GM21786 (cell line): ENCODE data around the gene CD37.
"Not testable (repeated sequence)": the region's sequence is repeated elsewhere in the genome, so short reads cannot be mapped to it uniquely, and the experiment has no call there.

Experiments
- ATAC-seq: cut with Tn5 transposase; IDR thresholded peaks from one replicate; pipeline ENCODE4 v1.9.1; 2021; ENCODE audit not compliant: unreplicated experiment

Gene CD37

GRCh38 chr19:49335071-49335783 is at the start of gene CD37:
Gene CD37, plus strand, starts transcription at chr19:49335406. Its CDS starts 135 bp downstream, at chr19:49335541.
- ATAC-seq = no peak

DNA sequence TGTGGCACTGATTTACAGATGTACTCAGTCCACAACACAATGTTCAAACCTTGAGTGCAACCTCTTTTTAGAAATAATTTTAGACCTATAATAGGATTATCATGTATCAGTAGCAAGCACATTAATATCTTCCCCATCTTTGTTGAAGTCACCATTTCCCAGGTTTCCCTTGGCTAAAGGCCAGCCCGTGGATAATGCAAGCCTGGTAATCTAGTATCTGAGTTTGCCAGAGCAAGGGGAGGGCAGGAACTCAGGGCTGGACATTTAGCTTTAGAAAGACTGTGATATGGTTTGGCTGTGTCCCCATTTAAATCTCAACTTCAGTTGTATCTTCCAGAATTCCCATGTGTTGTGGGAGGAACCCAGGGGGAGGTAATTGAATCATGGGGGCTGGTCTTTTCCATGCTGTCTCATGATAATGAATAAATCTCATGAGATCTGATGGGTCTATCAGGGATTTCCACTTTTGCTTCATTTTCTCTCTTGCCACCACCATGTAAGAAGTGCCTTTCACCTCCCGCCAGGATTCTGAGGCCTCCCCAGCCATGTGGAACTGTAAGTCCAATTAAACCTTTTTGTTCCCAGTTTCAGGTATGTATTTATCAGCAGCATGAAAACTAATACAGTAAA is 48.0 kb upstream of the CD37 start:
- no peak for ATAC-seq

DNA sequence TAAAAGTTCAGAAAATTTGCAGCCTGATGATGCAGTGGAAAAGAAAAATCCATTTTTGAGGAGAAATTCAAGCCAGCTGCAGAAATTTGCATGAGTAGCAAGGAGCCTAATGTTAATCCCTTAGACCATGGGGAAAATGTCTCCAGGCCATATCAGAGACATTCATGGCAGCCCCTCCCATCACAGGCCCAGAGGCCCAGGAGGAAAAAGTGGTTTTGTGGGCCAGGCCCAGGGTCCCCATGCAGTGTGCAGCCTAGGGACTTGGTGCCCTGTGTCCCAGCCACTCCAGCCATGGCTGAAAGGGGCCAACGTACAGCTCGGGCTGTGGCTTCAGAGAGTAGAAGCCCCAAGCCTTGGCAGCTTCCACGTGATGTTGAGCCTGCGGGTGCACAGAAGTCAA is 47.0 kb upstream of the CD37 start:
- ATAC-seq = not testable (repeated sequence)

- not testable (repeated sequence) for ATAC-seq
Observed at GRCh38 chr19:49289286-49289685, 45.9 kb upstream of the CD37 start.

GRCh38 chr19:49290517-49290916 is 44.7 kb upstream of the CD37 start:
- ATAC-seq = no peak

- no peak for ATAC-seq
Observed at GRCh38 chr19:49294401-49294800, 40.8 kb upstream of the CD37 start.

DNA sequence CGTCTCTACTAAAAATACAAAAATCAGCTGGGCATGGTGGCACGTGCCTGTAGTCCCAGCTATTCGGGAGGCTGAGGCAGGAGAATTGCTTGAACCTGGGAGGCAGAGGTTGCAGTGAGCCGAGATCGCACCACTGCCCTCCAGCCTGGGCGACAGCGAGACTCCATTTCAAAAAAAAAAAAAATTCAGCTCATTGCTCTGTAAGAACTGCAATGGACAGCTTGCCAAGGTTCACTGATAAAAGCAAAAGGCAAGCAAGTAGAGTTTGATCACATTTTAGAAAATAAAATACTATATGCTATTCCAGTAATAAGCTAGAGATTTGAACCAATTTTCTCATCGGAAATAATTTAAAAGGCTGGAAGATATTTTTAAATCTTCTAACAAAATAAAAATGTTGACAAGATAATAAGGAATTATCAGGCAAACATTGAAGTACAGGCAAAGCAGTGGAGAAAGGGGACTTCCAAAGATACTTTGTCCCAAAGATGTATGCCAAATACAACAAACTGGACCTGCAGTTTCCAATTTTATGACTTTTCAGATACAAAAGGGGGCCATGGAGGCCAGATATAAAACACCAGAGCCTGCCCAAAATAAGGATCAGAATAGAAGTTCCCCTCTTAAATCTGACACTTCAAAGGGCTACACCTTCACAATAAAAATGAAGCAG is 39.9 kb upstream of the CD37 start:
- ATAC-seq = no peak

DNA sequence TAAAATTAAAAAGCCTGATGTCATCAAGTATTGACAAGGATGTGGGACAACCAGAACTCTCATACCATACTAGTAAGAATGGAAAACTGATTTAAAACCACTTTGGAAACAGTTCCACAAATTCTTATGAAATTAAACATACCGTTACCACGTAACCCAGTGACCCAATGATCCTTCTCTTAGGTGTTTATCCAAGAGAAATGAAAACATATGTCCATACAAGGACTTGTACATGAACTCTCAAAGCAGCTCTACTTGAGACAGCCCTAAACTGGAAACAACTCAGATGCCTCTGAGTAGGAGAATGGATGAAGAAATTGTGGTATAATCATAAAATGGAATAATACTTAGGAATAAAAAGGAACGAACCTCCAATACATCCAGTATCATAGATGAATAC is 37.8 kb upstream of the CD37 start:
- ATAC-seq = no peak

- ATAC-seq = not testable (repeated sequence)
Observed at GRCh38 chr19:49298653-49299052, 36.6 kb upstream of the CD37 start.

GRCh38 chr19:49301165-49301865 is 33.9 kb upstream of the CD37 start:
- no peak for ATAC-seq

GRCh38 chr19:49301866-49302252 is 33.3 kb upstream of the CD37 start:
- ATAC-seq = no peak

DNA sequence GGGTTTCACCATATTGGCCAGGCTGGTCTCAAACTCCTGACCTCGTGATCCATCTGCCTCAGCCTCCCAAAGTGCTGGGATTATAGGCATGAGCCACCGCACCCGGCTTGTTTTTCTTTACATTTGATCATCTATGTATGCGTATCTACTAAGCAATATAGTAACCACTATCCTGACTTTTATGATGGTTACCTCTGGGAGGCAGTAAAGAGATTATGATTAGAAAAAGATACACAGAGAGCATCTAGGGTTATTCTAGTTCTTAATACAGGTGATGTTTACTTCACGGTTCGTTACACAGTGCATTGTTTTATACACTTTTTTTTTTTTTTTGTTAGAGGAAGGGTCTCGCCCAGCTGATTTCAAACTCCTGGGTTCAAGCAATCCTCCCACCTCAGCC is 28.5 kb upstream of the CD37 start:
- ATAC-seq = not testable (repeated sequence)

DNA sequence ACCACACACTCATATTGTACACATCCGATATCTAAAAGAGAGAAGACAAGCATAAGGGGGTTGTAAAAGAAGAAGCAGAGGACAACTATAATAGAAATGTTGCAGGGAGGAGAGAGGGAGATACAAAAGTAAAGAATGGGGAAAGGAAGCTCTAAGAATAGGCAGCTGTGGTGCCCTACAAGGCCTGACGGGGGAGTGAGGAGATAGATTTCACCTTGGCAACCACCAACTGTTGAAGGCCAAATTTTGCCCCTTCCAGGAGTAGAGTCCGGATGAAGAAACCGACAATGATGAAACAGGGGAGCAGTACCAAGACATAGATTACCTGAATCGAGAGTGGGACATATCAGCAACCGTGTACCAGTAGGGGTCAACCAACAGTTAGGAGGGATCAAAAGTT is 26.1 kb upstream of the CD37 start:
- no peak for ATAC-seq

DNA sequence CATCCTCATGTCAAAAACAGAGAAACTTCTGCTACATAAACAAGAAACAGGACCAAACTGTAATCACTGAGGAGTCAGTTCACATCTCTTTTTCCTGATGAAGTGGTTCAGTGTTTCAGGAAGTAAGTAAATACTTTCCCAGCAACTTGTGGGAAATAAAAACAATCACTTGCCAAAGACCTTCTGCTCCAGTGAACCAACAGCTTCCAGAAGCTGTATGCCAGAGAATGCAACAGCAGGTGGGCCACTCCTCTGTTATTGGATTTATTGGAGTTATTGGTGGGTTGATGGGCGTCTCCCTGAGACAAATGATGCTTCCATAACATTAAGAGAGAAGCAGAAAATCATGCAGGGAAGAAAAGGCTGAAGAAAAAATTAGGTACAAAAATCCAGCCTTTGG is 20.1 kb upstream of the CD37 start:
- no peak for ATAC-seq

GRCh38 chr19:49316284-49316683 is 18.9 kb upstream of the CD37 start:
- ATAC-seq = no peak

DNA sequence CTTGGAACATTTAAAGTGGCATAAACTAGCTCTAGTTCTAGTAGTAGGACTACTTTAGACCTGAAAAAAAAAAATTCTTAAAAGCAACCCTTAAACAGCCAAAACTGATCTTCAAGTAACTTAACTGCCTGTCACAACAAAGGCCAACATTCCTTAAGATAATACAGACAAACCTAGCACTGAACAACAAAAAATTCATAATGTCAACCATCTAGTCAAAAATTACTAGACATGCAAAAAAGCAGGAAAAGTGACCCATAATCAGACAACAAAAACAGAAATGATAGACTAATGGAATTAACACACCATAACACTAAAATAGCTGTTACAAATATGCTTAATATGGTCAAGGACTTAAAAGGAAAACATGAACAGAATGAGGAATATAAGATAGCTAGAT is 16.9 kb upstream of the CD37 start:
- ATAC-seq = no peak

DNA sequence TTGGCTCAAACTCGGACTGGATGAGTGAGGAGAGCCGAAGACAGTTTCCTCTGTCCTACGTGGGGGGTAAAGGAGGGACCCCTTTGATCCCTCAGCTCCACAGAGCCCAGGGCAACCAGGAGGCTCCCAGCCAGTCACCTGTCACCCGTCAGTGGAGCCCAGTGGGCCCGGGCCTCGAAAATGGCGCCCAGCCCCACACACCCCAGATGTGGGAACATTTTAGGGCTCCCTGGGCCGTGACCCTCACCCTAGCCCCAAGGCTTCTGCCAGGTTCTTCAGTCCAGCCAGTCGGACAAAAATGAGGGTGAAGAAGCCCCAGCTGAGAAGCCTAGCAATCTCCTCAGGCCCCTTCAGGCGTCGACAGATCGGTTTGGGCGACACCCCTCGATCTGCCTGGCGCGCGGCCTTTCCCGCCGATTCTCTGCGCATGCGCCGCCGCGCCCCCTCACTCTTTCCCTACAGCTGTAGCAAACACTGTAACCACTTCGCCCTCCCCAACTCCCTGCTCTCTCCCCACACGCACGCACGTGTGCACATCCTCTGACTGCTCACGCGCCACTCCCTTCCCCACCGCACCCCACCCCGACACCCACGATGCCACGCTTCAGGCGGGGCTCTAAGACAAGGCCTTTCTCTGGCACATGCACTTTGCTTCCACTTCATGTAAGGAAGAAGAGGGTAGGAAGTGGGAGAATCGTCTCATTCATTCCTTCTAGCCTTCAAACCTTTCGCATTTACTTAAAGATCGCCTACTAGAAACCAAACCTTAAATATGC is 10.2 kb upstream of the CD37 start, which contains the start of gene SLC6A16:
Gene SLC6A16 (minus strand): TSS at position 391 of the 776 bp plus-strand sequence. CDS start 13,844 bp downstream, outside the sequence.
- no peak for ATAC-seq

- ATAC-seq = not testable (repeated sequence)
Observed at GRCh38 chr19:49325756-49326155, 9.4 kb upstream of the CD37 start.

DNA sequence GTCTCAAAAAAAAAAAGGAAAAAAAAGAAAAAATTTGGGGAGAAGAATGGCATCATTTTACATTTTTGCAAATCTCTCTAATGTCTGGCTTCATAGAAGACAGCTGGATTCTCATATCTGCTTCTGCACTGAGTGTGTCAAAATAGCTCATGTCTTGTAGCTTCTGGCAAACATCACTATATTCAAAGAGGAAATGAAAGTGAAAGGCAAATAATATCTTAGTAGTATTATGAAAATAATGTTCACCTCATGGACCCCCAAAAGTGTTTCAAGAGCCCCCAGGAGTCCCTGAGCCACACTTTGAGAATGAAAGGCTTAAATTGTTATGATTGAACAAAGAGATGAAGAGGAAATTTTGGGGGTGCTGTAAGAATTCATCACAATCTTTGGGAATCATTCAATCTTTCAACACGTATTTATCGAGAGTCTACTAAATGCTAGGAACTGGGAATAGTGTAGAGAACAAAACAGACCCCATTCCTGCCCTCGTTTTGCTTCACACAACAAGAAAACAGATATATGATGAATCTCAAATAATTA is 9.0 kb upstream of the CD37 start:
- no peak for ATAC-seq

DNA sequence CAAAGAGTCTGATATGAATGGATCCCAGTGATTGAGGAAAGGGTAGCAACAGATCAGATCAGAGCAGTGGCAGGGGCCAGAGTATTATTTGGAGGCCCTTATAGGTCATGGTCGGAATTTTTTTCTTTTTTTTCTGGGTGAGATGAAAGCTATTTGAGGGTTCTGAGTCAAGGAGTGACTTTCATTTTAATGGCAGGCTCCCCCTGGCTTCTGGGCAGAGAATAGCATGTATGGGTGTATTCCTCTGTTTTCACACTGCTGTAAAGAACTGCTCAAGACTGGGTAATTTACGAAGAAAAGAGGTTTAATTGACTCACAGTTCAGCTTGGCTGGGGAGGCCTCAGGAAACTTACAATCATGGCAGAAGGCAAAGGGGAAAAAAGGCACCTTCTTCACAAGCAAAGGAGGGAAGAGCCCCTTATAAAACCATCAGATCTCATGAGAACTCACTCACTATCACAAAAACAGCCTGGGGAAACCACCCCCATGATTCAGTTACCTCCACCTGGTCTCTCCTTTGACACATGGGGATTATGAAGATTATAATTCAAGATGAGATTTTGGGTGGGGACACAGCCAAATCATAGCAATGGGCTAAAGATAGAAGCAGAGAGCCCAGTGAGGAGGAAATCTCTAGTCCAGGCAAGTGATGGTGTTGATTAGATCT is 7.2 kb upstream of the CD37 start:
- ATAC-seq = no peak
